COR-L47 (cell line): Measurements from ENCODE around the gene LRTM2.

Source experiments
- DNase-seq: peaks from one replicate; lab custom pipeline; 2025; lab: John Stamatoyannopoulos, UW

The LRTM2 gene

GRCh38 chr12:1797991-1798640 lies 22.2 kb upstream of the LRTM2 start:
- no peak for DNase-seq

- DNase-seq: no peak
Observed at GRCh38 chr12:1798641-1799020, 21.7 kb upstream of the LRTM2 start.

- DNase-seq: no peak
Observed at GRCh38 chr12:1799051-1799881, 21.1 kb upstream of the LRTM2 start.

GRCh38 chr12:1799882-1800400 lies 20.4 kb upstream of the LRTM2 start:
- no peak for DNase-seq

GRCh38 chr12:1800401-1801302 lies 19.7 kb upstream of the LRTM2 start:
- no peak for DNase-seq

- DNase-seq: no peak
Observed at GRCh38 chr12:1801303-1801975, 18.9 kb upstream of the LRTM2 start.

- no peak for DNase-seq
Observed at GRCh38 chr12:1803736-1804135, 16.6 kb upstream of the LRTM2 start.

- peak; percentile 84 for DNase-seq
Observed at GRCh38 chr12:1804545-1805332, 15.6 kb upstream of the LRTM2 start.

- no peak for DNase-seq
Observed at GRCh38 chr12:1805441-1806081, 14.8 kb upstream of the LRTM2 start.

GRCh38 chr12:1806301-1807086 lies 13.9 kb upstream of the LRTM2 start:
- DNase-seq: no peak

GRCh38 chr12:1807087-1807860 lies 13.1 kb upstream of the LRTM2 start:
- no peak for DNase-seq

- no peak for DNase-seq
Observed at GRCh38 chr12:1808036-1808797, 12.1 kb upstream of the LRTM2 start.

- DNase-seq: no peak
Observed at GRCh38 chr12:1808798-1809480, 11.4 kb upstream of the LRTM2 start.

GRCh38 chr12:1809591-1810190 lies 10.7 kb upstream of the LRTM2 start:
- no peak for DNase-seq

- DNase-seq: no peak
Observed at GRCh38 chr12:1810201-1810930, 10.0 kb upstream of the LRTM2 start.

- no peak for DNase-seq
Observed at GRCh38 chr12:1810931-1811280, 9.5 kb upstream of the LRTM2 start.
